HEK293 (cell line): ENCODE results near the gene FILIP1L.

ENCODE experiments used
- CTCF ChIA-PET: fragments of 350-600 bp; formaldehyde crosslinking; extraction: SDS; loops from one replicate; lab custom pipeline; 2021; ENCODE audit warnings: antibody characterized with exemption; lab: Yijun Ruan, JAX
- POLR2A ChIA-PET: fragments of 300-600 bp; formaldehyde crosslinking; extraction: SDS; loops from one replicate; lab custom pipeline; 2020; ENCODE audit warnings: antibody characterized with exemption, inconsistent platforms; lab: Yijun Ruan, JAX
- H3K27ac ChIP-seq: fragments of 200-500 bp; sonication (Bioruptor generic); 2 replicates; pipeline ENCODE4 v1.5.1; 2014; ENCODE audit warnings: low read depth, low read length, control low read depth, inconsistent platforms; ENCODE audit errors: extremely low read depth
- H3K36me3 ChIP-seq, 2 experiments: fragments of 200-500 bp in 1 of 2; sonication (Bioruptor generic) in 1 of 2; 1 replicate in 1 of 2; 2 replicates in 1 of 2; pipeline ENCODE4 v1.5.1; 2014 to 2017; ENCODE audit warnings: inconsistent platforms in 2 of 2, low read length in 2 of 2; ENCODE audit not compliant: control insufficient read depth in 2 of 2, insufficient read depth in 1 of 2
- H3K4me1 ChIP-seq: fragments of 200-500 bp; sonication (Bioruptor generic); 2 replicates; pipeline ENCODE4 v1.5.1; 2014; ENCODE audit warnings: mild to moderate bottlenecking, low read length, inconsistent platforms; ENCODE audit not compliant: control insufficient read depth, insufficient read depth
- H3K4me3 ChIP-seq: 2 replicates; pipeline ENCODE4 v1.5.1; 2011; ENCODE audit warnings: low read depth, mild to moderate bottlenecking, control low read depth, low read length, moderate library complexity
- H3K9me3 ChIP-seq: fragments of 200-500 bp; sonication (Bioruptor generic); 2 replicates; pipeline ENCODE4 v1.5.1; 2014; ENCODE audit warnings: low read depth, low read length, inconsistent platforms; ENCODE audit not compliant: control insufficient read depth, insufficient read depth
- KLF1 ChIP-seq: fragments of 450-650 bp; formaldehyde crosslinking; IDR thresholded peaks from 2 replicates; pipeline ENCODE4 v1.5.1; 2016; ENCODE audit warnings: missing biosample characterization, missing genetic modification characterization
- MYNN ChIP-seq: fragments of 450-650 bp; formaldehyde crosslinking; IDR thresholded peaks from 2 replicates; pipeline ENCODE4 v1.5.1; 2016; ENCODE audit warnings: missing biosample characterization, missing genetic modification characterization, borderline replicate concordance
- PRDM6 ChIP-seq: fragments of 450-650 bp; formaldehyde crosslinking; IDR thresholded peaks from 2 replicates; pipeline ENCODE4 v1.5.1; 2017; ENCODE audit warnings: missing biosample characterization, missing genetic modification characterization
- SALL2 ChIP-seq: fragments of 450-650 bp; formaldehyde crosslinking; IDR thresholded peaks from 2 replicates; pipeline ENCODE4 v1.5.0; 2017; ENCODE audit warnings: missing biosample characterization, mild to moderate bottlenecking, missing genetic modification characterization, borderline replicate concordance
- SETDB1 ChIP-seq: IDR thresholded peaks from one replicate; pipeline ENCODE4 v1.6.1; 2017; ENCODE audit warnings: mild to moderate bottlenecking, low read length, moderate library complexity, mixed read lengths; ENCODE audit not compliant: insufficient read length
- ZBTB44 ChIP-seq: fragments of 450-650 bp; IDR thresholded peaks from 2 replicates; pipeline ENCODE4 v1.5.1; 2018; ENCODE audit warnings: missing biosample characterization, mild to moderate bottlenecking, missing genetic modification characterization
- ZFP69B ChIP-seq: fragments of 450-650 bp; formaldehyde crosslinking; IDR thresholded peaks from 2 replicates; pipeline ENCODE4 v1.5.1; 2016; ENCODE audit warnings: missing biosample characterization, missing genetic modification characterization
- ZNF169 ChIP-seq: fragments of 450-650 bp; formaldehyde crosslinking; IDR thresholded peaks from 2 replicates; pipeline ENCODE4 v1.5.1; 2016; ENCODE audit warnings: missing biosample characterization, missing genetic modification characterization
- ZNF174 ChIP-seq: fragments of 450-650 bp; formaldehyde crosslinking; IDR thresholded peaks from 2 replicates; pipeline ENCODE4 v1.5.0; 2017; ENCODE audit warnings: missing biosample characterization, mild to moderate bottlenecking, missing genetic modification characterization
- ZNF202 ChIP-seq: fragments of 450-650 bp; formaldehyde crosslinking; IDR thresholded peaks from 2 replicates; pipeline ENCODE4 v1.5.1; 2016; ENCODE audit warnings: missing biosample characterization, missing genetic modification characterization, borderline replicate concordance
- ZNF280C ChIP-seq: fragments of 450-650 bp; formaldehyde crosslinking; IDR thresholded peaks from 2 replicates; pipeline ENCODE4 v1.5.1; 2016; ENCODE audit warnings: missing biosample characterization, missing genetic modification characterization
- ZNF433 ChIP-seq: fragments of 450-650 bp; formaldehyde crosslinking; IDR thresholded peaks from 2 replicates; pipeline ENCODE4 v1.5.1; 2016; ENCODE audit warnings: missing biosample characterization, missing genetic modification characterization, low read depth
- ZNF514 ChIP-seq: fragments of 450-650 bp; formaldehyde crosslinking; IDR thresholded peaks from 2 replicates; pipeline ENCODE4 v1.5.1; 2016; ENCODE audit warnings: missing biosample characterization, missing genetic modification characterization
- ZNF530 ChIP-seq: fragments of 450-650 bp; formaldehyde crosslinking; IDR thresholded peaks from 2 replicates; pipeline ENCODE4 v1.5.1; 2016; ENCODE audit warnings: low read depth, missing biosample characterization, missing genetic modification characterization
- ZNF548 ChIP-seq: fragments of 450-650 bp; formaldehyde crosslinking; IDR thresholded peaks from 2 replicates; pipeline ENCODE4 v1.5.1; 2016; ENCODE audit warnings: missing biosample characterization, missing genetic modification characterization
- ZNF596 ChIP-seq: fragments of 450-650 bp; IDR thresholded peaks from 2 replicates; pipeline ENCODE4 v1.5.0; 2018; ENCODE audit warnings: missing biosample characterization, mild to moderate bottlenecking, missing genetic modification characterization, moderate library complexity
- ZNF621 ChIP-seq: fragments of 450-650 bp; formaldehyde crosslinking; IDR thresholded peaks from 2 replicates; pipeline ENCODE4 v1.5.1; 2017; ENCODE audit warnings: missing biosample characterization, missing genetic modification characterization
- ZNF623 ChIP-seq: fragments of 450-650 bp; formaldehyde crosslinking; IDR thresholded peaks from 2 replicates; pipeline ENCODE4 v1.5.1; 2016; ENCODE audit warnings: missing biosample characterization, missing genetic modification characterization
- ZNF639 ChIP-seq: fragments of 450-650 bp; formaldehyde crosslinking; IDR thresholded peaks from 2 replicates; pipeline ENCODE4 v1.5.1; 2016; ENCODE audit warnings: missing biosample characterization, missing genetic modification characterization
- ZNF701 ChIP-seq: fragments of 450-650 bp; formaldehyde crosslinking; IDR thresholded peaks from 2 replicates; pipeline ENCODE4 v1.5.1; 2016; ENCODE audit warnings: missing biosample characterization, missing genetic modification characterization
- ZNF747 ChIP-seq: fragments of 450-650 bp; formaldehyde crosslinking; IDR thresholded peaks from 2 replicates; pipeline ENCODE4 v1.5.1; 2016; ENCODE audit warnings: missing biosample characterization, missing genetic modification characterization
- TF ChIP-seq, protein P1 (sequence below): fragments of 450-650 bp; formaldehyde crosslinking; IDR thresholded peaks from 2 replicates; pipeline ENCODE4 v1.5.1; 2017; ENCODE audit warnings: missing biosample characterization, missing genetic modification characterization

Gene FILIP1L

DNA sequence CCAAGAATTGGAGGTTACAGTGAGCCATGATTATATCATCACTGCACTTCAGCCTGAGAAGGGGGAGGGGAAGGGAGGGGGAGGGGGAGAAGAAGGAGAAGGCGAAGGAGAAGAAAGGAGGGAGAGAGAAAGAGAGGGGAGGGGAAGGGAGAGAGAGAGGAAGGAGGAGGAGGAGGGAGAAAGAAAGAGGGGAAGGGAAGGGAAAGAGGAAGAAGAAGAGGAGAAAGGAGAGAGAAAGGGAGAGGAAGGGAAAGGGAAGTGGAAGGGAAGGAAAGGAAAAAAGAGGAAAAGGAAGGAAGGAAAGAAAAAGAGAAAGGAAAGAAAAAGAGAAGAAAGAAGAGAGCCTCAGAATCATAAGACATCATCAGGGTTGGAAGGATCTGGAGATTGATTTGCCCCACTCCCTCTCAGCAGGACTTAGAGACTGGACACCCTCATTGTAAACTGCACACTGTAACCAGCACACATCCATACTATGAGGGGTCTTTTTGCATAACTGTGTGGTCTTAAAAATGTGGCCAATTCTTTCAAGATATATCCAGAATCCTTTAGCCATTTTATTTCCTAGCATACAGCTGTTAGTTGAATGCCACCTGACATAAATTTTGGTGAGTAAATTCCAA lies 165.7 kb downstream of the FILIP1L start (continued):
- TF ChIP-seq, protein P1, sequence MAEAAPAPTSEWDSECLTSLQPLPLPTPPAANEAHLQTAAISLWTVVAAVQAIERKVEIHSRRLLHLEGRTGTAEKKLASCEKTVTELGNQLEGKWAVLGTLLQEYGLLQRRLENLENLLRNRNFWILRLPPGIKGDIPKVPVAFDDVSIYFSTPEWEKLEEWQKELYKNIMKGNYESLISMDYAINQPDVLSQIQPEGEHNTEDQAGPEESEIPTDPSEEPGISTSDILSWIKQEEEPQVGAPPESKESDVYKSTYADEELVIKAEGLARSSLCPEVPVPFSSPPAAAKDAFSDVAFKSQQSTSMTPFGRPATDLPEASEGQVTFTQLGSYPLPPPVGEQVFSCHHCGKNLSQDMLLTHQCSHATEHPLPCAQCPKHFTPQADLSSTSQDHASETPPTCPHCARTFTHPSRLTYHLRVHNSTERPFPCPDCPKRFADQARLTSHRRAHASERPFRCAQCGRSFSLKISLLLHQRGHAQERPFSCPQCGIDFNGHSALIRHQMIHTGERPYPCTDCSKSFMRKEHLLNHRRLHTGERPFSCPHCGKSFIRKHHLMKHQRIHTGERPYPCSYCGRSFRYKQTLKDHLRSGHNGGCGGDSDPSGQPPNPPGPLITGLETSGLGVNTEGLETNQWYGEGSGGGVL (tag by site-specific recombination): peak; percentile 75
- no peak for TF ChIP-seq ZNF433 (tag by site-specific recombination)
- TF ChIP-seq ZNF174 (tag by site-specific recombination): no peak
- no peak for TF ChIP-seq ZNF747 (tag by site-specific recombination)

DNA sequence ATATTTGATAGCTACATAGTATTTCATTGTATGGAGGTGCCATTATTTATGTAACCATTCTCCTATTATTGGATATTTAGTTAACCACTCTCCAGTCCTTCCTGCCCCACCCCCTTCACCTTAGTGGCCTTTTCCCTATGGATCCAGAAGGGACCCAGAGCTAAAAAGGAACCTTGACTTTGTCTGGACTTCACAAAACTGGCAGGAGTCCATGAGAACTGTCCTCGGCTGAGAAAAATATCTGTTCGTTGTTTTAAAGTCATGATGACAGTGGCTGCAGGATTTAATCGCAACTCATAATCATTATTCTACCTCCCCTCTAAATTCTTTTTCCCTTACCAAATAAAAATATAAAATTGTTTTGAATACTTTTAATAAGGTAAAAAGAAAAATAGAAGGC lies 166.9 kb downstream of the FILIP1L start:
- TF ChIP-seq ZNF639: no peak
- no peak for TF ChIP-seq KLF1 (tag by site-specific recombination)
- no peak for TF ChIP-seq ZNF621 (tag by site-specific recombination)
- ChIA-PET CTCF (interaction anchor here (0.7 kb wide), 1 partner anchor 330 kb away, joined by 4 read pairs; no protein-coding TSS in a partner anchor), POLR2A (no interaction called here)

DNA sequence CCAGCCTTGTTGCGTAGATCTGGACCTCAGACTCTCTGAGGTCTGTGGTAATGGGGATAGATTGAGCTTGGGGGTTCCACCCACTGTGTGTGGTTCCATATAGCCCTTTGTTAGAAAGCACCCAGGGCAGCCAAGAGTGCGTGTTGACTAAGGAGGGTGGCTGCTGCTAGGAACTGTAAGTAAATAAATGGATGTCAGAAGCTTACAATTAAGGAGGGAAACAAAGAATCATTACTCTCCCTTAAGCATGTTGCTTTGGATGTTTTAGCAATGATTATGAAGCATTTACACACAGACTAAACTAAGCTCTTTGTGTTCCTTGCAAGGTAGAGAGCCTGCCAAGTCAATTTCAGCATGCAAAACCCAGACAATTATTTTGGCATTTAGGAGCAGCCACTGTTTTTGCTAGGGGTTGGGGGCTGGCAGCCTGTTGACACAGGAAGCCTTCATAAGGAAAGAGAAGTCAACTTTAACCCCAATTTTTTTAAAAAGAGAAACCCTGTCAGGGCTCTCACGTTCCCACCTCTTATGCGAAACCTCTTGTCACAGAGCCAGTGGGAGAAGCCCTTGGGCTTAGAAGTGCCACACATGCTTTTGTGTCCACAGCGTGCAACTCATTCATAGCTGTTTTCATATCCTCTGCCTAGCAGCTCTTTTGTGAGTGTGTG lies 168.8 kb downstream of the FILIP1L start:
- Histone ChIP-seq H3K36me3 (no peaks in the 10 kb centered on the region), H3K4me1 (peaks cover 5% of the 10 kb centered on the region), H3K4me3 (no peak overlapping the region), H3K27ac (no peak overlapping the region), H3K9me3 (no peaks in the 10 kb centered on the region)
- ChIA-PET POLR2A (no interaction called here), CTCF (no interaction called here)
- no peak for TF ChIP-seq SALL2
- TF ChIP-seq ZFP69B (tag by site-specific recombination): no peak
- TF ChIP-seq ZNF202 (tag by site-specific recombination): no peak
- no peak for TF ChIP-seq ZNF701 (tag by site-specific recombination)
- no peak for TF ChIP-seq ZNF280C
- no peak for TF ChIP-seq ZNF596 (tag by site-specific recombination)
- TF ChIP-seq ZNF514 (tag by site-specific recombination): no peak
- no peak for TF ChIP-seq ZNF747 (tag by site-specific recombination)
- no peak for TF ChIP-seq PRDM6 (tag by site-specific recombination)
- TF ChIP-seq ZNF530 (tag by site-specific recombination): no peak
- TF ChIP-seq ZNF548 (tag by site-specific recombination): no peak
- TF ChIP-seq MYNN (tag by site-specific recombination): no peak
- TF ChIP-seq SETDB1: no peak
- no peak for TF ChIP-seq ZNF169 (tag by site-specific recombination)
- TF ChIP-seq ZNF623 (tag by site-specific recombination): no peak
- TF ChIP-seq ZBTB44 (tag by site-specific recombination): no peak

More for the DNA sequence above, 166.9 kb downstream of the FILIP1L start:
- no peaks in the 10 kb centered on the region for H3K9me3 ChIP-seq
- H3K4me3 ChIP-seq: no peak overlapping the region
- no peaks in the 10 kb centered on the region for H3K36me3 ChIP-seq
- H3K27ac ChIP-seq: no peak overlapping the region
- peaks cover 5% of the 10 kb centered on the region for H3K4me1 ChIP-seq
